Effector CD8-positive, alpha-beta T cell (primary cell): ENCODE measurements around the gene CCDC89.

ENCODE experiments used
- DNase-seq: peaks from one replicate; lab custom pipeline; 2025; lab: John Stamatoyannopoulos, UW

CCDC89 gene

GRCh38 chr11:85652786-85653447 lies 33.1 kb downstream of the CCDC89 start:
- DNase-seq: no peak

GRCh38 chr11:85651118-85651517 lies 34.9 kb downstream of the CCDC89 start:
- no peak for DNase-seq

- DNase-seq: peak; percentile 83
These were observed 38.2 kb downstream of the CCDC89 start, which contains the start of gene TMEM126A for GRCh38 chr11:85647604-85648299. TSS of gene TMEM126A (plus strand) at chr11:85647967. CDS start at chr11:85650256, 2,289 bp downstream.

GRCh38 chr11:85647078-85647477 lies 38.9 kb downstream of the CCDC89 start:
- no peak for DNase-seq

- DNase-seq: no peak
These were observed 42.8 kb downstream of the CCDC89 start for GRCh38 chr11:85643191-85643614.

GRCh38 chr11:85634747-85635146 lies 51.2 kb downstream of the CCDC89 start:
- DNase-seq: no peak
